Measurements from ENCODE around the gene ZNRF3. TPM values are rescaled to one million over a fixed set of nuclear protein-coding genes. Genes with fewer than 3 reads are reported as not detected.

The ZNRF3 gene
- polyA plus RNA-seq, 1 donor (not counting 4 experiments of a cell fraction or from before 2014, with no cell fraction given) = 2.6 TPM

DNA sequence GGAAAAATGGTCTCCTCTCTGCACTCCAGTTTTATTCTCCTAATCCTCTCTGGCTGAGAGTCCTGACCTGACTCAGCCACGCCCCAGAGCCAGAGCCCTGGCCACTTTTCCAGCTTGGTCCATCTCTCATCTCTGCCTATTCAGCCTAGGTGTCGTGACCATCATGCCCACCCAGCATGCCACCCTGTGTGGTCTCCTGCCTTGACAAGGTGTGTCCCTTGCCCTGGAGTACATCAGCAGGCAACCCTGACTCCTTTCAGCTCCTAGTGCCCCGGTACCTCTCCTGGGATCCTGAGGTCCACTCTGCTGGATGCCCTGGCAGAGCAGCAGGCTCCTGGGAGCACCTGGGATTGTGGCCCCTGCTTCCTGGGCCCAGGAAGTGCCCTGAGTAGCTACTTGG lies 52.8 kb downstream of the ZNRF3 start:
- FAIRE-seq (no peak), DNase-seq (ENCODE audit: low read depth, low spot score) (no peak)
- Histone ChIP-seq H3K79me2 (ENCODE audit: control insufficient read depth, insufficient read depth, low read length) (peaks cover 3% of the 10 kb centered on the region), H3K4me1 (ENCODE audit: control insufficient read depth, extremely low read depth, insufficient read depth, low read length) (no peaks in the 10 kb centered on the region), H3K9me1 (ENCODE audit: control insufficient read depth, extremely low read depth, insufficient read depth, low read length) (no peaks in the 10 kb centered on the region), H3K4me3 (ENCODE audit: control insufficient read depth in 2 of 3, extremely low read depth in 1 of 3, insufficient read depth in 2 of 3, low read depth in 1 of 3, low read length in 3 of 3) (no peak overlapping the region), H3K4me2 (ENCODE audit: control insufficient read depth, extremely low read depth, insufficient read depth, low read depth, low read length) (no peak overlapping the region), H3K36me3 (ENCODE audit: control insufficient read depth in 2 of 2, extremely low read depth in 1 of 2, insufficient read depth in 2 of 2, low read length in 2 of 2) (no peaks in the 10 kb centered on the region), H4K20me1 (ENCODE audit: control insufficient read depth, extremely low read depth, insufficient read depth, low read length) (peaks cover 2% of the 10 kb centered on the region), H2AFZ (ENCODE audit: control insufficient read depth, low read length) (no peak overlapping the region), H3K27ac (ENCODE audit: control insufficient read depth, insufficient read depth, low read length) (no peak overlapping the region), H3K9me3 (ENCODE audit: control insufficient read depth, low read depth, low read length) (no peaks in the 10 kb centered on the region), H3K27me3 (ENCODE audit: control insufficient read depth, extremely low read depth, insufficient read depth, low read length) (no peaks in the 10 kb centered on the region), H3K9ac (ENCODE audit: control insufficient read depth, extremely low read depth, insufficient read depth, low read length) (no peak overlapping the region)
- TF ChIP-seq EZH2 (IDR thresholded peaks at IDR 0.05; ENCODE audit: low read length) = no peak
- TF ChIP-seq, protein P1, sequence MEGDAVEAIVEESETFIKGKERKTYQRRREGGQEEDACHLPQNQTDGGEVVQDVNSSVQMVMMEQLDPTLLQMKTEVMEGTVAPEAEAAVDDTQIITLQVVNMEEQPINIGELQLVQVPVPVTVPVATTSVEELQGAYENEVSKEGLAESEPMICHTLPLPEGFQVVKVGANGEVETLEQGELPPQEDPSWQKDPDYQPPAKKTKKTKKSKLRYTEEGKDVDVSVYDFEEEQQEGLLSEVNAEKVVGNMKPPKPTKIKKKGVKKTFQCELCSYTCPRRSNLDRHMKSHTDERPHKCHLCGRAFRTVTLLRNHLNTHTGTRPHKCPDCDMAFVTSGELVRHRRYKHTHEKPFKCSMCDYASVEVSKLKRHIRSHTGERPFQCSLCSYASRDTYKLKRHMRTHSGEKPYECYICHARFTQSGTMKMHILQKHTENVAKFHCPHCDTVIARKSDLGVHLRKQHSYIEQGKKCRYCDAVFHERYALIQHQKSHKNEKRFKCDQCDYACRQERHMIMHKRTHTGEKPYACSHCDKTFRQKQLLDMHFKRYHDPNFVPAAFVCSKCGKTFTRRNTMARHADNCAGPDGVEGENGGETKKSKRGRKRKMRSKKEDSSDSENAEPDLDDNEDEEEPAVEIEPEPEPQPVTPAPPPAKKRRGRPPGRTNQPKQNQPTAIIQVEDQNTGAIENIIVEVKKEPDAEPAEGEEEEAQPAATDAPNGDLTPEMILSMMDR (optimal IDR thresholded peaks at IDR 0.05 in 1 of 3, IDR thresholded peaks at IDR 0.05 in 1 of 3, conservative IDR thresholded peaks at IDR 0.05 in 1 of 3; ENCODE audit: extremely low read depth in 1 of 3, insufficient read depth in 2 of 3, low read length in 3 of 3) = no peak
- dilution Hi-C loops (cut with MboI; ENCODE audit: extremely low pct_ligation_motif_present, low sequenced_read_pairs) = no loop called here

DNA sequence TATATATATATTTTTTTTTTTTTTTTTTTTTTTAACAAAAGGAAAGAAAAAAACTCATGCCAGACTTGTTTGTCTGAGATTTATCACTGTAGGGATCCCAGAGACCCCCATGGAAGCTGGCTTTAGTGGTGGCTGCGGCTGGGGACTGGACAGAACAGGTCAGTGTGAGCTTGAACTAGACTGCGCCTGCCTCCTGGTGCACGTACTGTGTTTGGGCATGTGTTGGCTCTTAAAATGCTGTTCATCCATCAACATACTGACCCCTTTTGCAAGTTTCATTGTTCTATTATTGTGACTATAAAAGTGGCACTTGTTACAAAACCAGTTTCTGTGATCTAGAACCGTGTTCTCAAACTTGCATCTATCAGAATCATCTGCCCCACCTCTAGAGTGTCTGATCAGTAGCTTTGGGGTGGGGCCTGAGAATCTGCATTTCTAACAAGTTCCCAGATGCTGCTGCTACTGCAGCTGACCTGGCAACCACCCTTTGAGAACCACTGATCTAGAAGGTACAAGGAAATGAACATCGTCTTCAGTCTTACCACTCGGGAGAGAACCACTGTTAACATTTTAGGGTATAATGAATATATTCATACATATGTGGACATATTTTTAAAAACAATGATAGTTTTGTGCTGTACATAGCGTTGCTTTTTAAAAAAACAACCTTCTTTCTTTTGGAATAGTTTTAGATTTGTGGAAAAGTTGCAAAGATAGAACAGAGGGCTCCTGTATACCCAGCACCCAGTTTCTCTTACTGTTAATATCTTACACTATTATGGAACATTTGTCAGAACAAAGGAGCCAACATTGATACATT lies 54.0 kb downstream of the ZNRF3 start:
- H3K27me3 ChIP-seq (ENCODE audit: control insufficient read depth, extremely low read depth, insufficient read depth, low read length) = no peaks in the 10 kb centered on the region
- no peaks in the 10 kb centered on the region for H3K4me1 ChIP-seq (ENCODE audit: control insufficient read depth, extremely low read depth, insufficient read depth, low read length)
- dilution Hi-C loops (cut with MboI; ENCODE audit: extremely low pct_ligation_motif_present, low sequenced_read_pairs) = no loop called here
- DNase-seq (ENCODE audit: low read depth, low spot score) (no peak), FAIRE-seq (no peak)
- H2AFZ ChIP-seq (ENCODE audit: control insufficient read depth, low read length) = no peak overlapping the region
- no peak overlapping the region for H3K9ac ChIP-seq (ENCODE audit: control insufficient read depth, extremely low read depth, insufficient read depth, low read length)
- no peak overlapping the region for H3K4me2 ChIP-seq (ENCODE audit: control insufficient read depth, extremely low read depth, insufficient read depth, low read depth, low read length)
- no peak overlapping the region for H3K4me3 ChIP-seq (ENCODE audit: control insufficient read depth in 2 of 3, extremely low read depth in 1 of 3, insufficient read depth in 2 of 3, low read depth in 1 of 3, low read length in 3 of 3)
- H3K27ac ChIP-seq (ENCODE audit: control insufficient read depth, insufficient read depth, low read length) = no peak overlapping the region
- H3K79me2 ChIP-seq (ENCODE audit: control insufficient read depth, insufficient read depth, low read length) = peaks cover 3% of the 10 kb centered on the region
- H4K20me1 ChIP-seq (ENCODE audit: control insufficient read depth, extremely low read depth, insufficient read depth, low read length) = peaks cover 2% of the 10 kb centered on the region
- no peaks in the 10 kb centered on the region for H3K9me3 ChIP-seq (ENCODE audit: control insufficient read depth, low read depth, low read length)
- no peak for TF ChIP-seq EZH2 (IDR thresholded peaks at IDR 0.05; ENCODE audit: low read length)
- TF ChIP-seq, protein P1 (optimal IDR thresholded peaks at IDR 0.05 in 1 of 3, IDR thresholded peaks at IDR 0.05 in 1 of 3, conservative IDR thresholded peaks at IDR 0.05 in 1 of 3; ENCODE audit: extremely low read depth in 1 of 3, insufficient read depth in 2 of 3, low read length in 3 of 3) = no peak
- H3K36me3 ChIP-seq (ENCODE audit: control insufficient read depth in 2 of 2, extremely low read depth in 1 of 2, insufficient read depth in 2 of 2, low read length in 2 of 2) = no peaks in the 10 kb centered on the region
- no peaks in the 10 kb centered on the region for H3K9me1 ChIP-seq (ENCODE audit: control insufficient read depth, extremely low read depth, insufficient read depth, low read length)
